ENCODE results near the gene MYO19. TPM values are rescaled to one million over a fixed set of nuclear protein-coding genes. Genes with fewer than 3 reads are reported as not detected.
A peak's percentile ranks its signal among the peaks of the same experiment; 100 is the strongest.

The MYO19 gene
- total and polyA plus RNA-seq, 2 of the 8 experiments (the other 6 are each of a cell fraction or from before 2014, with no cell fraction given) = 126 to 163 TPM

DNA sequence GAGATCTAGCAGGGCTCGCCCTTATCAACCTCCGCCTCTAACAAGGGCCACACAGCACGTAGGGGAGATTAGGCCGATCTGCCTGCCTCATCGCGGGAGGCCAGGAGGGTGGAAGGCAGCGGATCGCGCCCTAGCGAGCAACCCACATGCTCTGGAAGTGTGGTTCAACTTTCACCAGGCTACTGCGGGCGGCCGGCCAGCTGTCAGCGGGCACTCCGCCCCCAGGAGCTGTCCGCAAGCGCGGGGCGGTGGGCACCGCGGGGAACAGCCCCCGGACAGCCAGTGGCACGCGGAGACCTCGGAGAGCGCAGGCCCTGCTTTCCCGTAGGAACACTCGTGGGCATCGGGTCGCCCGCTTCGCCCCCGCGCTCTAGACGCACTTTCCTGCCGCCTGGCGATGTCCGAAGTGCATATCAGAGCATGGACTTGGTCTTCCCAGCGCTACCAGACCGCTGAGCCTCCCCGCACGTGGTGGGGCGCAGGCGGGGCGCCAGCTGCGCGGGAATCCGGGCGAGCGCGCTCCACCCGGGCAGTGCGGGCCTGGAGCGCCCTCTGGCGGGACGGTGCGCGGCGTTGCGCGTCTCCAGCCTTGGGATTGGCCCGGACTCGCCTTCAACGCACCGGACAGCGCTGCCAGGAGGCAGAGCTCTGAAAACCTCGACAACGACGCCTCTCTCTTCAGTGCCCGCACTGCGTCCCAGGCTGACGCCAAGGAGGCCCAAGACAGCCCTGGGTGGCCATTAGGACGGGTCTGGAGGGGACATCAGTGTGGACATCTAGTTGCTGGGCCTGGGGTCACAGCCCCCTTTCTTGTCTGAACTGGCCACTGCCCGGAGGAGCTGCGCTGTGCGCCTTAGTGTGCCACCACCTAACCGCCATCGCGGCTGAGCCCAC is 51.8 kb downstream of the MYO19 start (continued):
- TF ChIP-seq KDM1A (IDR thresholded peaks at IDR 0.05; ENCODE audit: borderline replicate concordance, low read length) (no peak), SUZ12 (IDR thresholded peaks at IDR 0.05; ENCODE audit: low read length) (peak; percentile 56; the same call in 1 of the 2 replicates), POLR2AphosphoS5 (IDR thresholded peaks at IDR 0.05; ENCODE audit: low read depth, low read length) (no peak), EP300 (IDR thresholded peaks at IDR 0.05; ENCODE audit: borderline replicate concordance in 1 of 2, low read depth in 2 of 2, low read length in 2 of 2) (peak in 1 of 2 experiments; percentile 57; a peak in 1 of 3 replicates), RFX5 (IDR thresholded peaks at IDR 0.05; ENCODE audit: borderline replicate concordance, low read depth, low read length) (no peak), EGR1 (IDR thresholded peaks at IDR 0.05; ENCODE audit: borderline replicate concordance, low read depth, low read length) (0 out of 2 replicates have a peak, but pooled peaks have one; percentile 49), TEAD4 (IDR thresholded peaks at IDR 0.05; ENCODE audit: low read depth, low read length) (peak; percentile 39), CREB1 (IDR thresholded peaks at IDR 0.05) (peak; percentile 65; the same call in 1 of the 2 replicates), BCL11A (IDR thresholded peaks at IDR 0.05; ENCODE audit: low read depth in 2 of 2, low read length in 2 of 2) (no peak), KDM4A (IDR thresholded peaks at IDR 0.05; ENCODE audit: low read depth, low read length, severe bottlenecking) (peak; percentile 92), CTBP2 (IDR thresholded peaks at IDR 0.05; ENCODE audit: borderline replicate concordance, insufficient read depth, insufficient read length, low read length) (no peak), CBX5 (IDR thresholded peaks at IDR 0.05; ENCODE audit: low read depth, low read length) (no peak), ASH2L (IDR thresholded peaks at IDR 0.05; ENCODE audit: low read length) (peak; percentile 42), PHF8 (conservative IDR thresholded peaks at IDR 0.05; ENCODE audit: low read depth, low read length) (no peak), GTF2F1 (IDR thresholded peaks at IDR 0.05; ENCODE audit: borderline replicate concordance, low read depth, low read length) (peak; percentile 70; the same call in 1 of the 2 replicates), GABPA (IDR thresholded peaks at IDR 0.05; ENCODE audit: borderline replicate concordance, insufficient read depth, low read length) (no peak), HDAC2 (IDR thresholded peaks at IDR 0.05; ENCODE audit: borderline replicate concordance in 1 of 2, low read depth in 2 of 2, low read length in 2 of 2) (peak; percentile 63 to 92; a peak in 2 of 4 replicates)
- TF ChIP-seq, protein P1, sequence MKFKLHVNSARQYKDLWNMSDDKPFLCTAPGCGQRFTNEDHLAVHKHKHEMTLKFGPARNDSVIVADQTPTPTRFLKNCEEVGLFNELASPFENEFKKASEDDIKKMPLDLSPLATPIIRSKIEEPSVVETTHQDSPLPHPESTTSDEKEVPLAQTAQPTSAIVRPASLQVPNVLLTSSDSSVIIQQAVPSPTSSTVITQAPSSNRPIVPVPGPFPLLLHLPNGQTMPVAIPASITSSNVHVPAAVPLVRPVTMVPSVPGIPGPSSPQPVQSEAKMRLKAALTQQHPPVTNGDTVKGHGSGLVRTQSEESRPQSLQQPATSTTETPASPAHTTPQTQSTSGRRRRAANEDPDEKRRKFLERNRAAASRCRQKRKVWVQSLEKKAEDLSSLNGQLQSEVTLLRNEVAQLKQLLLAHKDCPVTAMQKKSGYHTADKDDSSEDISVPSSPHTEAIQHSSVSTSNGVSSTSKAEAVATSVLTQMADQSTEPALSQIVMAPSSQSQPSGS (IDR thresholded peaks at IDR 0.05; ENCODE audit: low read length) = no peak

Measured in H1 (cell line).